HepG2 (cell line): ENCODE data around the gene CAPN15. TPM values are rescaled to one million over a fixed set of nuclear protein-coding genes. Genes with fewer than 3 reads are reported as not detected.

Source experiments
- ATAC-seq: fragments of 200-7000 bp; cut with Tn5 transposase; 3 replicates; pipeline ENCODE4 v1.9.1; 2020; ENCODE audit warnings: mild to moderate bottlenecking, moderate library complexity
- BruUV-seq: library from RNA; stranded (reverse); fragments of 400-500 nt; replicated peaks from 2 replicates; lab custom pipeline; 2021; lab: Mats Ljungman, UMichigan
- CTCF ChIA-PET: fragments of 300-600 bp; formaldehyde crosslinking; extraction: SDS; loops from one replicate; lab custom pipeline; 2021; ENCODE audit warnings: low total read pairs, inconsistent platforms, low intra/inter-chr PET ratio; lab: Yijun Ruan, JAX
- POLR2A ChIA-PET: fragments of 350-600 bp; sonication (Branson Sonifier 250); formaldehyde crosslinking; loops from one replicate; lab custom pipeline; 2020; ENCODE audit warnings: antibody characterized with exemption, inconsistent platforms; lab: Yijun Ruan, JAX
- DNase-seq: peaks from one replicate; pipeline ENCODE4 v3.0.0-alpha.2; 2015; ENCODE audit warnings: low spot score
- FAIRE-seq: peaks from 3 replicates; lab custom pipeline; 2011; peaks lifted over from hg19 to GRCh38; lab: Jason Lieb, UNC
- H2AFZ ChIP-seq: one replicate; pipeline ENCODE4 v1.6.1; 2011; ENCODE audit warnings: low read length, inconsistent platforms
- H3K27ac ChIP-seq: fragments of 300-600 bp; 3 replicates; pipeline ENCODE4 v1.8.0; 2011; ENCODE audit warnings: mixed run types, mild to moderate bottlenecking, mixed read lengths, low read length, inconsistent platforms; ENCODE audit not compliant: insufficient read depth; ENCODE audit errors: extremely low read length
- H3K27me3 ChIP-seq, 2 experiments: fragments of 200-600 bp in 1 of 2; 2 replicates in 1 of 2; 3 replicates in 1 of 2; pipeline versions ENCODE4 v1.6.0 to v1.8.0; 2011; ENCODE audit warnings: low read length in 2 of 2, mild to moderate bottlenecking in 2 of 2, moderate library complexity in 2 of 2, inconsistent platforms in 1 of 2; ENCODE audit not compliant: insufficient read depth in 2 of 2, control insufficient read depth in 1 of 2
- H3K36me3 ChIP-seq, 2 experiments: fragments of 200-600 bp in 1 of 2; replicated peaks in 1 of 2; 2 replicates in 1 of 2; 3 replicates in 1 of 2; pipeline versions ENCODE4 v1.5.1 to v1.8.0; 2011; ENCODE audit warnings: low read length in 2 of 2, inconsistent platforms in 1 of 2; ENCODE audit not compliant: insufficient read depth in 2 of 2, control insufficient read depth in 1 of 2
- H3K4me1 ChIP-seq: 2 replicates; pipeline ENCODE4 v1.5.1; 2012; ENCODE audit warnings: low read length, inconsistent platforms; ENCODE audit not compliant: insufficient read depth
- H3K4me2 ChIP-seq: 2 replicates; pipeline ENCODE4 v1.6.0; 2011; ENCODE audit warnings: low read depth, low read length, inconsistent platforms
- H3K4me3 ChIP-seq, 3 experiments: fragments of 200-600 bp in 1 of 3; sonication (generic), shearing (Covaris generic) in 1 of 3; replicated peaks in 1 of 3; 2 replicates each; pipeline ENCODE4 v1.5.1; 2011 to 2016; ENCODE audit warnings: low read length in 3 of 3, inconsistent platforms in 2 of 3, low read depth in 2 of 3, mild to moderate bottlenecking in 2 of 3, control low read depth in 1 of 3, mixed read lengths in 1 of 3; ENCODE audit not compliant: insufficient read depth in 1 of 3
- H3K79me2 ChIP-seq: one replicate; pipeline ENCODE4 v1.6.1; 2011; ENCODE audit warnings: low read length, inconsistent platforms; ENCODE audit not compliant: insufficient read depth
- H3K9ac ChIP-seq: 2 replicates; pipeline ENCODE4 v1.6.0; 2011; ENCODE audit warnings: mild to moderate bottlenecking, low read depth, low read length, inconsistent platforms; ENCODE audit not compliant: insufficient read depth
- H3K9me3 ChIP-seq: 2 replicates; pipeline ENCODE4 v1.5.1; 2012; ENCODE audit warnings: mild to moderate bottlenecking, low read length
- H4K20me1 ChIP-seq: 2 replicates; pipeline ENCODE4 v1.6.0; 2011; ENCODE audit warnings: inconsistent platforms, mild to moderate bottlenecking, low read length, moderate library complexity; ENCODE audit not compliant: insufficient read depth
- ARID2 ChIP-seq: sonication (generic); formaldehyde crosslinking; IDR thresholded peaks from 2 replicates; pipeline ENCODE4 v1.8.1; 2022; ENCODE audit warnings: mild to moderate bottlenecking, missing genetic modification reagents, borderline replicate concordance
- HNRNPLL ChIP-seq: fragments of 200-400 bp; formaldehyde crosslinking; IDR thresholded peaks from 2 replicates; pipeline ENCODE4 v1.6.1; 2017; ENCODE audit warnings: mild to moderate bottlenecking, low read depth, low read length; ENCODE audit not compliant: poor library complexity, severe bottlenecking
- MYNN ChIP-seq: sonication (generic); formaldehyde crosslinking; IDR thresholded peaks from 2 replicates; pipeline ENCODE4 v1.4.0; 2020; ENCODE audit warnings: mild to moderate bottlenecking, low read depth, missing genetic modification reagents
- SIN3A ChIP-seq: IDR thresholded peaks from 2 replicates; pipeline ENCODE4 v1.6.1; 2011; ENCODE audit warnings: low read depth, mild to moderate bottlenecking, control low read depth, low read length, borderline replicate concordance
- ZGPAT ChIP-seq: IDR thresholded peaks from 2 replicates; pipeline ENCODE4 v1.6.1; 2016; ENCODE audit warnings: mild to moderate bottlenecking
- ZNF235 ChIP-seq: sonication (generic); formaldehyde crosslinking; IDR thresholded peaks from 2 replicates; pipeline ENCODE4 v1.8.1; 2023; ENCODE audit warnings: mild to moderate bottlenecking, missing genetic modification reagents, borderline replicate concordance
- ZNF546 ChIP-seq: sonication (generic); formaldehyde crosslinking; conservative IDR thresholded peaks from 2 replicates; pipeline ENCODE4 v1.8.1; 2023; ENCODE audit warnings: mild to moderate bottlenecking, missing genetic modification reagents
- ZNF891 ChIP-seq: sonication (generic); formaldehyde crosslinking; IDR thresholded peaks from 2 replicates; pipeline ENCODE4 v1.5.0; 2020; ENCODE audit warnings: mild to moderate bottlenecking, missing genetic modification reagents
- WGBS: methylation state at CpG from one replicate; pipeline ENCODE4 v1.1.6; 2017; ENCODE audit warnings: low lambda C conversion rate; 5-methylcytosine and 5-hydroxymethylcytosine counted together
- in situ Hi-C: cut with HindIII; loops from 2 replicates; pipeline ENCODE4 v1.10.0; 2017; ENCODE audit warnings: low pct_unique_long_range_greater_than_20kb; ENCODE audit not compliant: extremely low pct_ligation_motif_present
- intact Hi-C: fragments of 100-400 bp; cut with micrococcal nuclease; formaldehyde crosslinking; loops from one replicate; pipeline ENCODE4 v1.10.0; 2022; ENCODE audit not compliant: unreplicated experiment
- polyA plus RNA-seq, 8 experiments: library from polyadenylated mRNA; depleted of rRNA in 3 of 8; stranded (reverse) in 7 of 8; unstranded in 1 of 8; fragments of >200 nt; fragmentation: Illumina TruSeq in 4 of 8; extraction: Trizol in 4 of 8; gene quantifications; 2 replicates each; pipeline versions ENCODE4 v1.2.1 to v1.2.3, GENCODE V29; 2011 to 2016; ENCODE audit warnings: low read depth in 4 of 8, missing spikeins in 1 of 8, mixed read lengths in 1 of 8; ENCODE audit not compliant: insufficient read depth in 1 of 8
- total RNA-seq, 5 experiments: library from RNA; depleted of rRNA; stranded (reverse); fragments of >200 nt; fragmentation: Illumina TruSeq; extraction: Trizol; gene quantifications; 2 replicates each; pipeline ENCODE4 v1.2.3, GENCODE V29; 2016; ENCODE audit warnings: low read depth in 1 of 5
- TF ChIP-seq, protein P1 (sequence below): sonication (generic); formaldehyde crosslinking; IDR thresholded peaks from 2 replicates; pipeline ENCODE4 v1.4.0; 2020; ENCODE audit warnings: mild to moderate bottlenecking, missing genetic modification reagents
- TF ChIP-seq, protein P2 (sequence below), 2 experiments: fragments of 450-650 bp in 1 of 2; sonication (generic) in 1 of 2; formaldehyde crosslinking in 1 of 2; IDR thresholded peaks; 2 replicates each; pipeline versions ENCODE4 v1.6.1 to v1.8.0; 2016 to 2022; ENCODE audit warnings: antibody characterized with exemption in 1 of 2, mild to moderate bottlenecking in 1 of 2, missing genetic modification reagents in 1 of 2

CAPN15 gene
- total and polyA plus RNA-seq, 2 of the 13 experiments (the other 11 are each of a cell fraction or from before 2014, with no cell fraction given): 14.9 to 24.5 TPM

- H2AFZ ChIP-seq: no peak overlapping the region
- FAIRE-seq: no peak
- ATAC-seq: peak; percentile 0; the same call in 2 of the 3 replicates
- peak overlapping the region; percentile 99 for H3K27ac ChIP-seq
- in situ Hi-C loops: no loop called here
- no peaks in the 10 kb centered on the region for H3K36me3 ChIP-seq
- CTCF ChIA-PET: no interaction called here
- H3K4me1 ChIP-seq: peaks cover 63% of the 10 kb centered on the region
- no CpG with 5 or more reads among the region's 21 CpGs for WGBS
- H3K9ac ChIP-seq: peak overlapping the region; percentile 97
- no peak for DNase-seq
- H3K4me2 ChIP-seq: peak overlapping the region; percentile 95
- intact Hi-C loops: loop anchor here (10.0 kb wide), 1 partner anchor 56 kb away; the partner anchor contains the start of genes MCRIP2 and WDR90
- no peaks in the 10 kb centered on the region for H3K27me3 ChIP-seq
- H3K9me3 ChIP-seq: no peaks in the 10 kb centered on the region
- peaks cover 14% of the 10 kb centered on the region; the same call in 1 of the 2 replicates for H4K20me1 ChIP-seq
- TSS peak; percentile 85 for BruUV-seq
- H3K4me3 ChIP-seq: peak overlapping the region; percentile 94 to 96 (median 96)
- H3K79me2 ChIP-seq: peaks cover 33% of the 10 kb centered on the region
- POLR2A ChIA-PET: interaction anchor here (0.7 to 1.5 kb wide), 9 partner anchors 9 to 191 kb away, joined by 3 to 7 read pairs (median 3); partner anchors contain the start of genes DECR2, METTL26 and WFIKKN1
- no peak for TF ChIP-seq ZGPAT (CRISPR knock-in tag)
- TF ChIP-seq ZNF235 (CRISPR knock-in tag): no peak
- TF ChIP-seq, protein P1, sequence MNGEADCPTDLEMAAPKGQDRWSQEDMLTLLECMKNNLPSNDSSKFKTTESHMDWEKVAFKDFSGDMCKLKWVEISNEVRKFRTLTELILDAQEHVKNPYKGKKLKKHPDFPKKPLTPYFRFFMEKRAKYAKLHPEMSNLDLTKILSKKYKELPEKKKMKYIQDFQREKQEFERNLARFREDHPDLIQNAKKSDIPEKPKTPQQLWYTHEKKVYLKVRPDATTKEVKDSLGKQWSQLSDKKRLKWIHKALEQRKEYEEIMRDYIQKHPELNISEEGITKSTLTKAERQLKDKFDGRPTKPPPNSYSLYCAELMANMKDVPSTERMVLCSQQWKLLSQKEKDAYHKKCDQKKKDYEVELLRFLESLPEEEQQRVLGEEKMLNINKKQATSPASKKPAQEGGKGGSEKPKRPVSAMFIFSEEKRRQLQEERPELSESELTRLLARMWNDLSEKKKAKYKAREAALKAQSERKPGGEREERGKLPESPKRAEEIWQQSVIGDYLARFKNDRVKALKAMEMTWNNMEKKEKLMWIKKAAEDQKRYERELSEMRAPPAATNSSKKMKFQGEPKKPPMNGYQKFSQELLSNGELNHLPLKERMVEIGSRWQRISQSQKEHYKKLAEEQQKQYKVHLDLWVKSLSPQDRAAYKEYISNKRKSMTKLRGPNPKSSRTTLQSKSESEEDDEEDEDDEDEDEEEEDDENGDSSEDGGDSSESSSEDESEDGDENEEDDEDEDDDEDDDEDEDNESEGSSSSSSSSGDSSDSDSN (CRISPR knock-in tag): peak; percentile 71; the same call in 1 of the 2 replicates
- TF ChIP-seq ZNF546 (CRISPR knock-in tag): peak; percentile 44; the same call in 1 of the 2 replicates
- peak; percentile 85 for TF ChIP-seq HNRNPLL
- TF ChIP-seq SIN3A: peak; percentile 20; the same call in 1 of the 2 replicates
- 0 out of 2 replicates have a peak, but pooled peaks have one; percentile 45 for TF ChIP-seq ARID2
- TF ChIP-seq ZNF891 (CRISPR knock-in tag): 0 out of 2 replicates have a peak, but pooled peaks have one; percentile 32
- TF ChIP-seq, protein P2, sequence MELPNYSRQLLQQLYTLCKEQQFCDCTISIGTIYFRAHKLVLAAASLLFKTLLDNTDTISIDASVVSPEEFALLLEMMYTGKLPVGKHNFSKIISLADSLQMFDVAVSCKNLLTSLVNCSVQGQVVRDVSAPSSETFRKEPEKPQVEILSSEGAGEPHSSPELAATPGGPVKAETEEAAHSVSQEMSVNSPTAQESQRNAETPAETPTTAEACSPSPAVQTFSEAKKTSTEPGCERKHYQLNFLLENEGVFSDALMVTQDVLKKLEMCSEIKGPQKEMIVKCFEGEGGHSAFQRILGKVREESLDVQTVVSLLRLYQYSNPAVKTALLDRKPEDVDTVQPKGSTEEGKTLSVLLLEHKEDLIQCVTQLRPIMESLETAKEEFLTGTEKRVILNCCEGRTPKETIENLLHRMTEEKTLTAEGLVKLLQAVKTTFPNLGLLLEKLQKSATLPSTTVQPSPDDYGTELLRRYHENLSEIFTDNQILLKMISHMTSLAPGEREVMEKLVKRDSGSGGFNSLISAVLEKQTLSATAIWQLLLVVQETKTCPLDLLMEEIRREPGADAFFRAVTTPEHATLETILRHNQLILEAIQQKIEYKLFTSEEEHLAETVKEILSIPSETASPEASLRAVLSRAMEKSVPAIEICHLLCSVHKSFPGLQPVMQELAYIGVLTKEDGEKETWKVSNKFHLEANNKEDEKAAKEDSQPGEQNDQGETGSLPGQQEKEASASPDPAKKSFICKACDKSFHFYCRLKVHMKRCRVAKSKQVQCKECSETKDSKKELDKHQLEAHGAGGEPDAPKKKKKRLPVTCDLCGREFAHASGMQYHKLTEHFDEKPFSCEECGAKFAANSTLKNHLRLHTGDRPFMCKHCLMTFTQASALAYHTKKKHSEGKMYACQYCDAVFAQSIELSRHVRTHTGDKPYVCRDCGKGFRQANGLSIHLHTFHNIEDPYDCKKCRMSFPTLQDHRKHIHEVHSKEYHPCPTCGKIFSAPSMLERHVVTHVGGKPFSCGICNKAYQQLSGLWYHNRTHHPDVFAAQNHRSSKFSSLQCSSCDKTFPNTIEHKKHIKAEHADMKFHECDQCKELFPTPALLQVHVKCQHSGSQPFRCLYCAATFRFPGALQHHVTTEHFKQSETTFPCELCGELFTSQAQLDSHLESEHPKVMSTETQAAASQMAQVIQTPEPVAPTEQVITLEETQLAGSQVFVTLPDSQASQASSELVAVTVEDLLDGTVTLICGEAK (IDR thresholded peaks at IDR 0.05): no peak
- TF ChIP-seq, protein P2 (CRISPR knock-in tag; IDR thresholded peaks at IDR 0.05): peak; percentile 11; the same call in 1 of the 2 replicates
- no peak for TF ChIP-seq MYNN (CRISPR knock-in tag)
Observed at GRCh38 chr16:588639-588888, 61.1 kb downstream of the CAPN15 start.
